GM21381 (cell line): ENCODE results near the gene RUSF1.
"Not testable (repeated sequence)": the region's sequence is repeated elsewhere in the genome, so short reads cannot be mapped to it uniquely, and the experiment has no call there.

ENCODE experiments used
- ATAC-seq: cut with Tn5 transposase; IDR thresholded peaks from one replicate; pipeline ENCODE4 v1.9.1; 2021; ENCODE audit warnings: mild to moderate bottlenecking, moderate library complexity; ENCODE audit not compliant: unreplicated experiment

RUSF1 gene

GRCh38 chr16:31455601-31456314 is 52.4 kb downstream of the RUSF1 start:
- no peak for ATAC-seq

DNA sequence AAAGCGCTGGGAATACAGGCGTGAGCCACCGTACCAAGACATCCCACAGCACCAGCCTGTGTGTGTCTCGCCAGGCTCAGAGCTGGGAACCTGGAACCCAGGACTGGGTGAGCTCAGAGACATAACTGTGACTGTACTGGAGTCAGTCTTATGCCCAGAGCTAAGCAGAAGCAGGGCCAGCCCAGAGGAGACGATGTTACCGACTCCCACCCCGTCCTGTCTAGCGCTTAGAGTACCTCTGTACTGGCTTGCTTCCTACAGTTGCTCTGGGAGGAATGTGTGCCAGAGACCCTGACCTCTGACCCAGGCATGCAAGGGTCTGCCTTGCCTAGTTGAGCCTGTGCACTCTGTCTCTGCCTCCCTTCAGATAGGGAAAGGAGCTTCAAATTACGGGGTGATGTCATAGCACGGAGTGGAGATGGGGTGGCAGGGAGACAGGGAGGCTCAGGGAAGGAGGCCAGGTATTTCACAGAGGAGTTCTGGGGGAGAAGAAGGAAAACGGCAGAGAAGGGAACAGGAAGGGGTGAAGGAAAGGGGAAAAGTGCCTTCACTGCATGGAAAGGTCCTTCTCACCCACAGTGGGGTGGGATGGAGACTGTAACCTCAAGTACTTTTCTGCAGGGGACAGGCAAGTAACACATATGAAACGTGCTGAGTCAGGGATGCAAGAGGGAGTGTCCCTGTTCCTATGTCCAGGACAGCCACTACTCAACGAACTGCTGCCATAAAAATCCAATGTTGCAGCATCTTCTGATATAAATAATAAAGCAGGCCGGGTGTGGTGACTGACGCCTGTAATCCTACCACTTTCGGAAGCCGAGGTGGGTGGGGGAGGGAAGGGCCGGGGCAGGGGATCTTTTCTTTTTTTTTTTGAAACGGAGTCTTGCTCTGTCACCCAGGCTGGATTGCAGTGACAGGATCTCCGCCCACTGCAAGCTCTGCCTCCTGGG is 54.7 kb downstream of the RUSF1 start:
- ATAC-seq: no peak

DNA sequence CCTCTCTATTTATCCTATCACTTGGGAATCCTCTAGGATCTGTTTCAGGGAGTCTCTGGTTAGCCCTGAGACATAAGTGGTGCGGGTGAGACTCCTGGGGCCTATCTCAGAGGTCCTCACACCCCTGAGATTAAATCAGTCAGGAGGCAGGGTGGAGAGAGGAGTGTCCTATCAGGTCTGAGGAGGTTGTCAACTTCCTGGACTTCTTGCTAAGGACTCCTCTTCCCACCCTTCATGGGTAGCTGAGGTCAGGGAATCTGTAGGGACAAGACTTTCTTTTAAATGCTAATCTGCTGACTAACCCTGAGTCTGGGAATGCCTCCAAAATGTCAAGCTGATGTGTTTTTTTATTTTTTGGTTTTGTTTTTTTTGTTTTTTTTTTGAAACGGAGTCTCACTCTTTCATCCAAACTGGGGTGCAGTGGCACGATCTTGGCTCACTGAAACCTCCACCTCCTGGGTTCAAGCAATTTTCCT is 55.5 kb downstream of the RUSF1 start:
- ATAC-seq: no peak

DNA sequence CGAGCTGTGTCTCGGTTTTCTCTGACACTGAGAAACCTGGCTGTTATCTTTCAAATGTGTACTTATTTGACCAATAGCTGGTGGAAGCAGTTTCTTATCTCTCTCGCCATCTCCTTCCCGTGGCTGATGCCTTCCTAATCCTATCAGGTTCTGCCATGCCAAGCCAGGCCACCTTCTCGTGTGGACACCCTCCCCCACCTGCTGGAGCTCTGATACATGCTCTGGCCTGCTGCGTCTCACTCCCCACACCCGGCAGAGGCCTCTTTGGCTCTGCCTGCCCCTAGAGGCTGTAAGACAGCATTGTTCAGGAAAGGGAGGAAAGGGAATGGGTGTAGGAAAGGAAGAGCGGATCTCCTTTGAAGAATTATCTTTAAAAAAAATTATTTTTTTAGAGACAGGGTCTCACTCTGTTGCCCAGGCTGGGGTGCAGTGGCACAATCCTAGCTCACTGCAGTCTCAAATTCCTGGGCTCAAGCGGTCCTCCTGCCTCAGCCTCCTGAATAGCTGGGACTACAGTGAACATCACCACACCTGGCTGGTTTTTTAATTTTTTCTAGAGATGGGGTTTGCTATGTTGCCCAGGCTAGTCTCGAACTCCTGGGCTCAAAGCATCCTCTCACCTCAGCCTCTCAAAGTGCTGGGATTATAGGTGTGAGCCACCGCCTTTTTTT is 56.4 kb downstream of the RUSF1 start:
- ATAC-seq: no peak

GRCh38 chr16:31451201-31451600 is 57.0 kb downstream of the RUSF1 start:
- no peak for ATAC-seq

DNA sequence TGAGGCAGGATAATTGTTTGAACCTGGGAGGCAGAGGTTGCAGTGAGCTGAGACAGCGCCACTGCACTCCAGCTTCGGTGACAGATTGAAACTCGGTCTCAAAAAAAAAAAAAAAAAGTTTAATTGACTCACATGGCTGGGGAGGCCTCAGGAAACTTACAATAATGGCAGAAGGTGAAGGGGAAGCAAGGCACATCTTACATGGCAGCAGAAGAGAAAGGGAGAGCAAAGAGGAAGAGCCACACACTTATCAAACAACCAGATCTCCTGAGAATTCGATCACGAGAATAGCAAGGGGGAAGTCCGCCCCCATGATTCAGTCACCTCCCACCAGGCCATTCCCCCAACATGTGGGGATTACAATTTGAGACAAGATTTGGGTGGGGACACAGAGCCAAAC is 62.3 kb downstream of the RUSF1 start:
- not testable (repeated sequence) for ATAC-seq

- no peak for ATAC-seq
Observed at GRCh38 chr16:31441956-31442355, 66.2 kb downstream of the RUSF1 start.

GRCh38 chr16:31440516-31441184 is 67.5 kb downstream of the RUSF1 start:
- ATAC-seq: no peak

DNA sequence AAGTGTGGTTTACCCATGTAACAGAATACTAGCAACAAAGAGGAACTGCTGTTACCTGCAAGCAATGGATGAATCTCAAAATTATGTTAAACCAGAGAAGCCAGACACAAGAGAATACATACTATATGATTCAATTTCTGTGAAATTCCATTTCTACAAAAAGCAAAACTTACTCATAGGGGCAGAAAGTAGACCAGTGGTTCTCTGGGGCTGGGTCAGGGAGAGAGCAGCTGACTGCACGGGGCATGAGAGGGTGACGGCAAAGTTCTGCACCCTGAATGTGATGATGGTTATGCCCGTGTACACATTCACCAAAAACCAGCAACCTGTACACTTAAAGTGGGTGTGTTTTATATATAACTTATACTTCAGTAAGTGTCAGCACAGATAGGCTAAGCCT is 68.7 kb downstream of the RUSF1 start:
- ATAC-seq: no peak
